Glomerular visceral epithelial cell (primary cell): ENCODE results near the gene BAIAP3.

Experiments
- DNase-seq: peaks from one replicate; pipeline ENCODE4 v3.0.0-alpha.2; 2016; ENCODE audit errors: extremely low spot score

BAIAP3 gene

DNA sequence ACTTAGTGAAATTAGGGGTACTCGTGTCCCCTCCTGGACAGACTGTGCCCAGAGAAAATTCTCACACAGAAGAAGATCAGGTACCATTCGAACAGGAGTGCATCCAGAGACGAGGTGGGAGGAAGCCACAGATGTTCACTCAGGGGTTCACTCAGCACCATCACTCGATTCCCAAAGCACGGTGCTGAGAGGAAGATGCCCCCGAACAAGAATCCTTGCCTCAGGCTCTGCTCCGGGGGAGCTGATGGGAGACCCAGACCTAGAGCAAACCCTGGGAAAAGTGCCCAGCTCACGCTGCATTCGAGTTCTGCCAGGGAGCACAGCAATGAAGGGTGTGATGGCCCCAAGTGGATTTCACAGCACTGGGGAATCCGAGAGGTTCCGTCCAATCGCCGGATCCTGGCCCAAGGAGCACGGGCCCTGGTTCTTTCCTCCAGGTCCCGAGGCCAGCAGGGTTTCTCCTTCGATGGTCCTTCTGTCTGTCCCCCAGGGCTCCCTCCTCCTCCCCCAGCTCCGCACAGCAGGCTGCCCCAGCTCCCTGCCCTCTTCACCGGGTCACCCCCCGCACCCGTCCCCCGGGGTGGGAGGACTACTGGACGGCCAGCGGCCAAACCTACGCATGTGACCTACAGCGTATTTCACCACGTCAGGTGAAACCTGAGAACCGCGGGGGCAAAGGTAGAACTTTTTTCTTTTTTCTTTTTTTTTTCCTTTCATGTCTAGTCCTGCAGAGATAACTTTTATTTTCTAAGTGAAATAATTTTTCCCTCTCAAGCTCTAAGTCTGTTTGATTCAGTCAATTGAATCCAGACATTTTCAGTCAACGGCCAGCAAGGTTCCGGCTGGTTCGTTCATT lies 34.2 kb upstream of the BAIAP3 start:
- DNase-seq, result no peak

DNA sequence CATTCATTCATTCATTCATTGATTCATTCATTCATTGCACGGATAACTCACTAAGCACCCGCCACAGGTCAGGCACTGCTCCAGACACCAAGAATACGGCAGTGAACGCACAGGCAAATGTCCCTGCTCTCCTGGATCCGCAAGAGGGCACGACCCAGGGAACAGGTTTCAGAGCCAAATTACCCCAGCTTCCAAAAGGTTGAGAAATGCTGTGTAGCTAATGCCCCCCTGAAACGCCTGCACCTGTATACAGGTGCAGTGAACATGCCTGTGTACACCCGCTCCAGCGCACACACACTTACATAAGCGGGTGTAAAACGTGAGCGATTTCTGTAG lies 33.6 kb upstream of the BAIAP3 start:
- no peak for DNase-seq

DNA sequence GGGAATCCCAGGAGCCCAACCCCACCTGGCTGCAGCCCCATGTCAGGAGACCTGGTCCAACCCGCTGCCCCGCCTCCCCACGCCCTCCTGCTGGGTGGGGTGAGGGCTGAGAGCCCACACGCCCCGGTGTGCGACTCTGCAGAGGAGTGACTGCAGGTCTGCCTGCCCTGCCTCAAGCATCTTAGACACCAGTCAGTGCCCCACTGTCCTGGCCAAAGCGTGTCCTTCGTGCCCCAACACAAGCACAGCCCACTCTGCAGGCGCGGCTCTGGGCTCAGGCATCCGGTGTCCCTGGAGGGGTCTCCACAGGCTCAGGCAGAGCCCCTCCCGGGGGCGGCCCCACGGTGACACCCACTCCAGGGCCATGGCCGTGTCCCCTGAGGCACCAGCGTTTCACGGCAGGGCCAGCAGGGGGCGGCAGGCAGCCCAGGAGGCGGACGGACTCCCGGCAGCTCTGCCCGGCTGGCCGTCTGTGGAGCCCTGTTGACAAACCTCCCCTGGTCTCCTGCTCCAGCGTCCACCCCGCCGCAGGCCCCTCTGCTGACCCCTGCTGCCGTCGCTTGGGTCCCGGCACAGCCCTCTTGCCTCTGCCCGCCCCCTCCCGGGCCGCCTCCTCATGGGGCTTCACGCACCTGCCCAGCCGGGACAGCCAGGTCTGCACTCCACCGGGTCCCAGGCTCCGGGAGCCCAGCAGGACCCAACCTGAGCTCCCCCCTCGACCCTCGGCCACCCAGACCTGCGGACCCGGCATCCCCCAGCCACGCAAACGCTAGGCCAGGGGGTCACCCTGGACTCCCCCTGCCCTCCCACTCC lies 32.6 kb upstream of the BAIAP3 start:
- DNase-seq, result peak; percentile 49

DNA sequence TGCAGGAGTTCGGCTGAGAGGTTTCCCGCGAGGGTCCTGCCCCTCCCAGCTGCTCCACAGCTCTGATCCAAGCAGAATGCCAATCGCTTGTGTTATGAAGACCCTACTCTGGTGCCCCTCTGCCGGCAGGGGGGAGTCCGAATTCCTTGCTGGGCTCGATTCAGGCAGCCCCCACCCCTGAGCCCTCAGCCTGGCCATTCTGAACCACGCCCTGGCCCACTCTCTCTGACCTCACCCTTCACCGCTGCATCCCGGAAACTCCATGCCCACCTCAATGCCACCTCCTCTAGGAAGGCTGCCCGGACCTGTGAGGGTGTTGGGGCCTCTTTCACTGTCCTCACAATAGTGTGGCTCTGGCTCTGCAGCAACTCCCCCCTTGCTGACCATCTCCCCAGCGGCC lies 31.9 kb upstream of the BAIAP3 start:
- no peak for DNase-seq

DNA sequence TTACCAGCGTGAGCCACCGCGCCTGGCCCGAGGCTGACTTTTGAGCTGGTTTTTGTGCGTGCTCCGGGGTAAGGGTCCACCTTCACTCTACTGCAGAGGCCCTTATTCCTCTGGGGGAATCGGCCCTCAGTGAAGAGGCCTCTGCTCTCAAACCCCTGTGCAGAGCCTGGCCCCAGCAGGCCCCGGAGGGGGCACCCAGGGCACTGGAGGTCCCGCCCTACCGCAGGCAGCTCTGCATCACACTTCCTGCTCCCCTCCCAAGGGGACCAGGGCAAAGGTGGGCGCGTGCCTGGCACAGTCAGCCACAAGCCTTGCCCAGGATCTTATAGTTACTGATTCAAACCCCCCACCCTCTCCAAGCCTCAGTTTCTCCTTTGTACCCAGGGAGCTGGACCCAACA lies 27.6 kb upstream of the BAIAP3 start:
- DNase-seq, result no peak

DNA sequence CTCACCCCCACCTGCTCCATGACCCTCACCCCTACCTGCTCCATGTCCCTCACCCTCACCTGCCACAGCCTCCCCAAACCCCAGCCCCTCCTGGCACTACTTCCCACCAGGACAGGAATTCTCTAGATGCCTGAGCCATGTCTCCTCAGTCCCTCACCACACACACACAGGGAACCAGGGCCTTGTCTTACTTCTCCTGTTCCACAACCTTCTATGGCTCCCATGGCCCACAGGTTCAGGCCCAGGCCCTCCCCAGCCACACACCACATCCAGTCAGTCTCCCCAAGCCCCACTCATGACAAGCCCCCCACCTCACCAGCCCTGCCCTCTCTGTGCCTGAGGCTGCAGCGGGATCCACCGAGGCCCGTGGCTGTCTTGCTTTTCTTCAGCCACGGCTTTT lies 27.1 kb upstream of the BAIAP3 start:
- no peak for DNase-seq

DNA sequence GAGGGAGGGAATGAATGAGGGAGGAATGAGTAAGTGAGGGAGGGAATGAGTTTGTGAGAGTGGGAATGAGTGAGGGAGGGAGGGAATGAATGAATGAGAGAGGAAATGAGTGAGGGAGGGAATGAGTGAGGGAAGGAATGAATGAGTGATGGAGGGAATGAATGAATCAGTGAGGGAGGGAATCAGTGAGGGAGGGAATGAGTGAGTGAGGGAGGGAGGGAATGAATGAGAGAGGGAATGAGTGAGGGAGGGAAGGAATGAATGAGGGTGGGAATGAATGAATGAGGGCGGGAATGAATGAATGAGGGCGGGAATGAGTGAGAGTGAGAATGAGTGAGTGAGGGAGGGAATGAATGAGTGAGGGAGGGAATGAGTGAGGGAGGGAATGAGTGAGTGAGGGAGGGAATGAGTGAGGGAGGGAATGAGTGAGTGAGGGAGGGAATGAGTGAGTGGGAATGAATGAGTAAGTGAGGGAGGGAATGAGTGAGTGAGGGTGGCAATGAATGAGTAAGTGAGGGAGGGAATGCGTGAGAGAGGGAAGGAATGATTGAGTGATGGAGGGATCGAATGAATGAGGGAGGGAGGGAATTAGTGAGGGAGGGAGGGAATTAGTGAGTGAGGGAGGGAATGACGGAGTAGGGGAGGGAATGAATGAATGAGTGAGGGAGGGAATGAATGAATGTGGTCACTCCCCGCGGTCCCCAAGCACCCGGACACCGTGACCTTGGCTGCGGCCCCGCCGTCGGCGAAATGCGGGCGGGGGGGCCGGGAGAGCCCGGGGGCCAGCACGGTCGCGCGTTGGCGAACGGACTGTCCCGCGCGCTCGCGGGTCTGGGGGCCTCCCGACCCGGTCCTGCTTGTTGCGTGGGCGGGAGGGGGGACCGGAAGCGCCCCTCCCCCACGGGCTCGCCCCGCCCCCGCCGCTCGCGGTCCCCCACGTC lies 25.1 kb upstream of the BAIAP3 start:
- DNase-seq, result no peak

DNA sequence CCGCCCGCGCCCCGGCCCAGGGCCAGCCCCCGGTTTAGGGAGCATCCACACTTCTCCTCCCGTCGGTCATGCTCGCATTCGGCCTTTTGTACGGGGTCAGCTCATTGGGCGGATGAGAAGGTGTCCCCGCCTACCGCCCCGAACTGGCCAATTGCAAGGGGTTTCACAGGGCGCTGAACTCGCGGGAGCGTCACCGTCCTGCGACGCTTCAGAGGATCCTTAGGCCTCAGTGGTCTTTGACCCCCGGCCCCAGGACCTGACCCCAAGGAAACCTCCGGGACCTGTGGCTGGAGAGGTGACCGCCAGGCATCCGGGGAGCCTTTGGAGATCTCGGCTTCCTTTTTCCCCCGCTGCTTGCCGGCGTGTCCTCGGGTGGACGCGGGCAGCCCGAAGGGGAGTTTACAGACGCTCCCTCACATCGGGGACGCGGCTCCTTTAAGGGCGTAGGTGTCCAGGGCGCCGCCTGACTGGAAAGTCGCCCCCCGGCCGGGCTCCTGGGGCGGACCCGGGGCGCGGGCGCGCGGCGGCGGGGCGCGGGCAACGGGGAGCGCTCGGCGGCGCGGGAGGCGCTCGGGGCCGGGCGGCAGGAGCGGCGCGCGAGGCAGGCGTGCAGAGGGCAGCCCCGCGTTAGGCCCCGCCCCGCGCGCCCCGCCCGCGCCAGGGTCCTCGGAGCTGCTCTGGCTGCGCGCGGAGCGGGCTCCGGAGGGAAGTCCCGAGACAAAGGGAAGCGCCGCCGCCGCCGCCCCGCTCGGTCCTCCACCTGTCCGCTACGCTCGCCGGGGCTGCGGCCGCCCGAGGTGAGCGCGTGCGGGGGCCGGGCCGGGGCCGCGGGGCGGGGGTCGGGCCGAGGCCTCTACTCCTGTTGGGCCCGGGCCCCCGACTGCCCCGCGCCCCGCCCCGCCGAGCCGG lies 24.2 kb upstream of the BAIAP3 start, which contains the start of gene UBE2I:
UBE2I (plus strand) TSS at position 660 of the 909 bp plus-strand sequence. CDS start 4,395 bp downstream, outside the sequence.
- peak; percentile 95 for DNase-seq

DNA sequence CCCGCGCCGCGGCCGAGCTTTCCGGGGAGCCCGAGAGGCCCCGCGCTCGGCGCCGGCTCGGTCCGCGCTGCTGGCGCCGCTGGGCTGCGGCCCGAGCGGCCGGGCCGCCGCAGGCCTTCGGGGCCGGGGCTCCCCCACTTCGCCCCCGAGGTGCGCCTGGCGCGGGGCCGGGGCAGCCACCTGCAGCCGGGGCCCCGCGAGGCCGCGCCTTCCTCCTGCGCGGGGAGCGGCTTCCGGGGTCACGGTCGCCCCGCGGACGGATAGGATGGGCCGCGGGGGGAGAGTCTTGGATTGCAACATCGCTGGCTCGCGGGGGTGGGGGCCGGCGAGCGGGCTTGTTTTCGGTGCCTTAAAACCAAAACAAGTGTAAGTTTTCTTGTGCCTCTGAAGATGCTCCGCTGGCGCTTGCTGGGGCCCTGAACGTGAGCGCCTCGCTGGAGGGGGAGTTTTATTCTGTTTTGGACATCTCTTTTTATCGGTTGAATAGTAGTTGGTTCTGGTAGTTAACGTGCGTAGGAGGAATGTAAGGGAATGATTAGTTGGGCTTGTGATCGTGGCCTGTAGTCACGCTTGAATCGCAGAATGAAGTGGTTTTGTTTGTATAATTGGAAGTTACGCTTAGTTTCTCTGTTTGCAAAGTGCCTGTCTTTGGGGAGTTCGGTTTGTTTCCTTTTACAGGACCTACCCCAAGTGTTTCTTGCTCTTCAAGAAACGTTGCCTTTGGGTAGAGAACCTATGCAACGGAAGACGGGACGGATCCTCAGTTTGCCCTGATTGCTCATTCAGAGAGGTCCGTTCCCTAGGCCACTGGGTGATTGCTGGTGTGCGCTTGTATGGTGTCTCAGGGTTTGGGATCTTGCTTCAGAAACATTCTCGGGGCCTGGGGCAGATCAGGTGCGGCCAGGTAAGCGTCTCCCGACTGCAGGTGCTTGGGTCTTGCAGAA lies 23.3 kb upstream of the BAIAP3 start:
- peak; percentile 35 for DNase-seq

DNA sequence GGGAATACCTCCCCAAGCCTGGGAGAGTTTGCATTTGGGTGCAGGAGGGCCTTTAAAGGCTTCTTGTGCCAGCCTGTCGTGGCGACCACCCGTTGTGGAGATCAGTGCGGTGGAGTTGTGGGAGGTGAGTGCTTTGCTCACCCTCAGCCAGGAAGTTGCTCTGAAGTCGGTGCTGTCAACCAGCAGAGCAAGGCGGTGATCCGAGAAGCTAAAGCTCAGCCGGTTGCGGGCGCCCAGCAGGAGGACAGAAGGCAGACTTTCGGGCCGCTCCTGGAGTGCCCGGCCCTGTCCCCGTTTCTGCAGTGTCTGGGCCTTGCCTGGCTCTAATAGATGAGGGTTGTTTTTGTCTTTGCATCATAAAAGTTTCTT lies 22.6 kb upstream of the BAIAP3 start:
- peak; percentile 32 for DNase-seq

DNA sequence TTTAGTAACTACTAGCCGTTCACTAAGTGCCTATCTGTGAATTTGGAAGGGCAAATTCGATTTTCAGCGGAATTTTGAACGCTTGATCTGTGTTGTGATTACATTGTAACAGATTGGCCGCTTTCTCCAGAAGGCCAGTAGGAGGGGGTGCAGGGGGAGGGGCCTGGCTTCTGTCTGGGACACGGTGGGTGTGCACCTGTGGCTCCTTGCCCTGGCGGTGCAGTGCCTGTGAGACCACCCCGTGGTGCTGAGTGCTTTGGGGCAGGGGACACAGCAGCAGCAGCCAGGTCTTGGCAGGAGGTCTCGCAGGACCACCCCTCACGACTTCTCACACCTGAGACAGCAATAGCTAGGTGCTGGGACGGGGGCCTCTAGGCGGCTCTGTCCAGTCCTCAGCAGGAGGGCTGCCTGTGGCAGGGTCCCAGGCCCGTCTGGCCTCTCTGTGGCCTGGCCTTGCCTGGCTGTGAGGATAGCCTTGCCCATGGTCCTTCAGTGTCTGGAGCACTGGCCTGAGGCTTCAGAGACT lies 22.2 kb upstream of the BAIAP3 start:
- DNase-seq, result no peak

DNA sequence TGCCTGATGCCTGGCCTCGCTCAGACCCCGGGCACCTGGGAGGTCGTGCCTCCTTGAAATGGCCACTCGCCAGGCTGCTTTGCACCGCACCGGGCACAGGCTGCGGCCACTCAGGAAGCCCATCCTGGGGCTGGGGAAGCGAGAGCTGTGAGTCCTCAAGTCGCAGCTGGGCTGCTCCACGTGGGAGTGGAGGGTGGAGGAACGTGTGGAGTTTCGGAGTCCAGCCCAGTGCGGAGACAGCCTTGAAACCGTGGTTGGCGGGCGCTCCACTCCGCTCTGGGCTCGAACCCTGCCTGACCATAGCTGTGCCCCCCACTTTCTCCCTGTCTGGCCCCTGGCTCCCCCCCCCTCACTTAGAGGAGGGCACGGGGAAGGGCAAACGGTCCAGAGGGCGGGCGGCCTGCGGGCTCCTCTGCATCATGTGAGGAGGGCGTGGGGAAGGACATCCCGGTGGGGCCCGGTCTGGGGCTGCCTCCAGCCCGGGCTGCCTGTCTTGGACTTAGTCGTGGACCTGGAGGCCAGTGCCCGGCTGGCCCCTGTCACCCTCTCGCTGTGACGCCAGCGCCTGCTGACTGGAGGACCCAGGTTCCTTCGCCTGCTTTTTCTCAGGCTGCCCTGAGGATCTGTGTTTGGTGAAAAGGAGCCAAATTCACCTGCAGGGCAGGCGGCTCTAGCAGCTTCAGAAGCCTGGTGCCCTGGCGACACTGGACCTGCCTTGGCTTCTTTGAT lies 21.5 kb upstream of the BAIAP3 start:
- no peak for DNase-seq

DNA sequence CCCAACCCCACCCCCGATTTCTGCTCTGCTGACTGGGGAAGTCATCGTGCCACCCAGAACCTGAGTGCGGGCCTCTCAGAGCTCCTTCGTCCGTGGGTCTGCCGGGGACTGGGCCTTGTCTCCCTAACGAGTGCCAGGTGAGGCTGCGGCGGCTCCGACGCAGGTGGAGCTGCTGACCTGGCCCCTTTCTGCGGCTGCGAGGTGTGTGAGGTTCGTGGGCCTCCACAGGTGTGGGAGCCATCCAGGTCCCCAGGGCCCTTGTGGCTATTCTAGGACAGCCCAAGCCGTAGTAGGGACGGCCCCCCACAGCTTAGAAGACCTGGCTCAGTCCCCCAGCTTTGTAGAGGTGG lies 21.0 kb upstream of the BAIAP3 start:
- DNase-seq, result no peak

DNA sequence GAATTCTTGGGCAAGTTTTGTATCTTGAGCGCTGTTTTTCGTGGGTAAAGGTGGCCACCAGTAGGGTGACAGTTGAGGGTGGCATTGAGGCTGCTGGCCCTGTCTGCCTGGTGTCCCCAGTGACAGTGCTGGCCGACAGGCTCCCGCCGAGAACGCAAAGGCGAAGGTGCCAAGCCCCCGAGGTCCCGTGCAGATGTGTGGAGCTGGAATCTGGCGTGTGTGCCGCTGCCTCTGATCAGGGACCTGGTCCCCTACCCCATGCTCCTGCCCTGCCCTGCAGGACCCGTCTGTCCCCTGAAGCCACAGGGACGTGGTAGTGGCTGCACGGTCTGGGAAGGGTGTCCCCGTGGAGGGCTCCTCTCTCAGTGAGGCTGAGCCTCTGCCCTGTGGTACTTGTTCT lies 20.5 kb upstream of the BAIAP3 start:
- no peak for DNase-seq

DNA sequence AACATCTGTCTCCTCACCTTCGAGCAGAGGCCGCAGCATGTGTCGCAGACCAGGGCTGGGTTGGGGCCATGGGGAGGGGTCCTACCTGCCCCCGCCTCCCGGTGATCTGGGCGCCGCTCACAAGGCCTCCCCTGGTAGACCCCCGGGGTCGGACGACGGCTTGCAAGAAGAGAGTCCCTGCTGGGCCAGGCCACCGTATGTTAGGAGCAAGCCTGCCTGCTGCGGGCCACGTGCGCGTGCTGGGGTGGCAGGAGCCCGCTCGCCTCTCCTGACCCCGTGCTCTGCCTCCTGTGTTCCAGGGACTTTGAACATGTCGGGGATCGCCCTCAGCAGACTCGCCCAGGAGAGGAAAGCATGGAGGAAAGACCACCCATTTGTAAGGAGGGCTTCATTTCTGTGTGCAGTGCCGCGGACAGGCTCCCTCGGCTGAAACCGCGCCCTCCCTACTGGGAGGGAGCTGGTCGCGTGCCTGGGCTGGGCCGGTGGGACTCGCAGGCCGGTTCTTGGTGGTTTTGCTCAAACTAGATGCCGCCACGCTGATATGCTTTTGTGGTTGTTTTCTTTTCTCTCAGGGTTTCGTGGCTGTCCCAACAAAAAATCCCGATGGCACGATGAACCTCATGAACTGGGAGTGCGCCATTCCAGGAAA lies 19.6 kb upstream of the BAIAP3 start:
- DNase-seq, result no peak

DNA sequence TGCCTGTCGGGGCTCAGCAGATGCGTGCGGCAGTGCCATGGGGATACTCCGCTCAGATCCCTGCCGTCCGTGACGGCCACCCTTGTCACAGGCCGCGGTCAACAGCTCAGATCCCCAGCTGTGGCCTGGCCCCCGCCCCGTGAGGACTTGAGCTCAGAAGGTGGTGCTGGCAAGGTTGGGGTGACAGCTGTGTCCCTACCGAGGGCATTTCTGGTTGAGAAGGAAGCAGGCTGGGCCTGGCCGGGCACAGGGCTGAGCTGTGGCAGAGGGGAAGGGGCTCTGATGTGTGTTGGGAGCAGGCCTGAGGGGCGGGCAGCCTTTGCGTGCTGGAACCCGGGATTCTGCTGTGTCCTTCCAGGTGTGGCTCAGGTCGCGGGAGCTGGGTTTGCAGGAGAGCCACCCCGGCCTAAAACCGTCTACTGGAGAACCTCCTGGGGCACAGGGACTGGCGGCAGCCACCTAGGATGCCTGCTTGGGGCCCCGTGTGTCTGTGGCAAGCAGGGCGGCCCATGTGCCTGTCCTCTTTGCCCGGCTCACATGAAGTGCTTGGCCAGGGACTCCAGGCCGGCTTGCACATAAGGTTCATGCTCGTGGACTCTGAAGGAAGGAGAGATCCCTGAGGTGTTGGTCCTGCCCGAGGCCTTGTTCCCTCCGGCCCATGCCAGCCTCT lies 18.9 kb upstream of the BAIAP3 start:
- no peak for DNase-seq

DNA sequence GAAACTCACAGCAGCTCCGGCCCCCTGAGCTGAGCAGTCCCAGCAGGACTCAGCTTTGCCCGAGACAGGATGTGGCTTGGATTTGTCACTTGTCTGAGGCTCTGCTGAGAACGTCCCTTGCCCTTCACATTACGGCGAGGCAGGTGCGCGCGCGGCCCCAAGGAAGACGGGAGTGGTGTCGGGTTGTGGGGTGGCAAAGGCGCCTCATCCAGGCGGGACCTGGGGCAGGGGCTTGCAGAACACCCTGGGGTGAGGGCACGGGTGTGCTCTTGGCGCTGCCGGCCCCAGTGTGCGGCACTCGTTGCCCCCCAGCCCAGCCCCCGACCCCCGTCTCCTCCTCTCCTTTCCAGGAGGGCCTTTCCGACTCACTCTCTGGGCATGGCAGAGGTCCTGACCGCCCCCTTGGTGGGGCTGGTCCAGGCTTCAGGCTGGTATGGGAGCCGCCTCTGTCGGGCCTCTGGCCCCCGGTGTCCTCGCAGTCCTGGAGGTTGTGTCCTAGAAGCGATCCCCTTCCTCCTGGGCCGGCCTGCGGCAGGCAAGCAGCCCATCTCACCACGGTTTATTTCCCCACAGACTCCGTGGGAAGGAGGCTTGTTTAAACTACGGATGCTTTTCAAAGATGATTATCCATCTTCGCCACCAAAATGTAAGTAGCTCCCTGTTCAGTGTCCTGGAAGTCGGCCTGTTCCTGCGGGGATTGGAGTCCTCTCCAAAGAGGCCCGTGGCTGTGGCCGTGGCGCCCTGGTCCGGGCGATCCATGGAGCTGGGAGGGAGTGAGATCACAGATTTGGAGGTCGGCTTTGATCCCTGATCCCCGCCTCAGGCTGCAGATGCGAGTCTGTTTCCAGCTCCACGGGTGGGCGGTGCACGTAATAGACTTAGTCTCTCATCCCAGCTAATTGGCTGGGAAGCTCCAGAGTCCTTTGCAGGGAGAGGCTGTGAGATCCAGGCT lies 18.1 kb upstream of the BAIAP3 start:
- DNase-seq, result no peak
